ENCODE data around the gene ADGRG6. TPM values are rescaled to one million over a fixed set of nuclear protein-coding genes. Genes with fewer than 3 reads are reported as not detected.

Gene ADGRG6
- total and polyA plus RNA-seq, 4 donors: 18.7 to 110 (median 45.7) TPM

DNA sequence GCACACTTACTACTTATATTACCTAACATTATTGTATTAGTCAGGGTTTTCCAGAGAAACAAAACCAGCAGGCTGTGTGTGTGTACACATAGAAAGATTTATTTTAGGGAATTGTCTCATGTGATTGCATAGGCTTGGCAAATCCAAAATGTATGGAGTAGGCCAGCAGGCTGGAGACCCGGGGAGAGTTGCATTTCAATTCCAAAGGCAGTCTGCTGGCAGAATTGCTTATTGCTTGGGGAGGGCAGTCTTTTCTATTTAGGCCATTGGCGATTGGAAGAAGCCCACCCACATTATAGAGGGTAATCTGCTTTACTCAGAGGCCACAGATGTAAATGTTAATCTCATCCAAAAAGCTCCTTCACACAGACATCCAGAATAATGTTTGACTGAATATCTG, 157.0 kb downstream of the ADGRG6 start:
- H3K36me3 ChIP-seq (ENCODE audit: control insufficient read depth in 4 of 4, insufficient read depth in 3 of 4, low read depth in 1 of 4, low read length in 3 of 4): no peaks in the 10 kb centered on the region
- TF ChIP-seq GABPA (IDR thresholded peaks at IDR 0.05 in 1 of 2, conservative IDR thresholded peaks at IDR 0.05 in 1 of 2) (no peak), FOXA1 (IDR thresholded peaks at IDR 0.05) (no peak), TAF1 (conservative IDR thresholded peaks at IDR 0.05) (no peak), YY1 (IDR thresholded peaks at IDR 0.05) (no peak), SP1 (IDR thresholded peaks at IDR 0.05) (no peak), NR2F2 (IDR thresholded peaks at IDR 0.05) (no peak), HNF4A (conservative IDR thresholded peaks at IDR 0.05) (no peak), FOXA2 (IDR thresholded peaks at IDR 0.05) (no peak), RXRA (IDR thresholded peaks at IDR 0.05) (no peak), JUND (IDR thresholded peaks at IDR 0.05) (no peak), RAD21 (IDR thresholded peaks at IDR 0.05) (no peak), EGR1 (IDR thresholded peaks at IDR 0.05; ENCODE audit: low read depth in 2 of 2) (no peak), HNF4G (IDR thresholded peaks at IDR 0.05) (no peak)
- TF ChIP-seq, protein P1, sequence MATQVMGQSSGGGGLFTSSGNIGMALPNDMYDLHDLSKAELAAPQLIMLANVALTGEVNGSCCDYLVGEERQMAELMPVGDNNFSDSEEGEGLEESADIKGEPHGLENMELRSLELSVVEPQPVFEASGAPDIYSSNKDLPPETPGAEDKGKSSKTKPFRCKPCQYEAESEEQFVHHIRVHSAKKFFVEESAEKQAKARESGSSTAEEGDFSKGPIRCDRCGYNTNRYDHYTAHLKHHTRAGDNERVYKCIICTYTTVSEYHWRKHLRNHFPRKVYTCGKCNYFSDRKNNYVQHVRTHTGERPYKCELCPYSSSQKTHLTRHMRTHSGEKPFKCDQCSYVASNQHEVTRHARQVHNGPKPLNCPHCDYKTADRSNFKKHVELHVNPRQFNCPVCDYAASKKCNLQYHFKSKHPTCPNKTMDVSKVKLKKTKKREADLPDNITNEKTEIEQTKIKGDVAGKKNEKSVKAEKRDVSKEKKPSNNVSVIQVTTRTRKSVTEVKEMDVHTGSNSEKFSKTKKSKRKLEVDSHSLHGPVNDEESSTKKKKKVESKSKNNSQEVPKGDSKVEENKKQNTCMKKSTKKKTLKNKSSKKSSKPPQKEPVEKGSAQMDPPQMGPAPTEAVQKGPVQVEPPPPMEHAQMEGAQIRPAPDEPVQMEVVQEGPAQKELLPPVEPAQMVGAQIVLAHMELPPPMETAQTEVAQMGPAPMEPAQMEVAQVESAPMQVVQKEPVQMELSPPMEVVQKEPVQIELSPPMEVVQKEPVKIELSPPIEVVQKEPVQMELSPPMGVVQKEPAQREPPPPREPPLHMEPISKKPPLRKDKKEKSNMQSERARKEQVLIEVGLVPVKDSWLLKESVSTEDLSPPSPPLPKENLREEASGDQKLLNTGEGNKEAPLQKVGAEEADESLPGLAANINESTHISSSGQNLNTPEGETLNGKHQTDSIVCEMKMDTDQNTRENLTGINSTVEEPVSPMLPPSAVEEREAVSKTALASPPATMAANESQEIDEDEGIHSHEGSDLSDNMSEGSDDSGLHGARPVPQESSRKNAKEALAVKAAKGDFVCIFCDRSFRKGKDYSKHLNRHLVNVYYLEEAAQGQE (IDR thresholded peaks at IDR 0.05): no peak
- TF ChIP-seq, protein P2, sequence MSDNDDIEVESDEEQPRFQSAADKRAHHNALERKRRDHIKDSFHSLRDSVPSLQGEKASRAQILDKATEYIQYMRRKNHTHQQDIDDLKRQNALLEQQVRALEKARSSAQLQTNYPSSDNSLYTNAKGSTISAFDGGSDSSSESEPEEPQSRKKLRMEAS (IDR thresholded peaks at IDR 0.05): no peak
- TF ChIP-seq, protein P3, sequence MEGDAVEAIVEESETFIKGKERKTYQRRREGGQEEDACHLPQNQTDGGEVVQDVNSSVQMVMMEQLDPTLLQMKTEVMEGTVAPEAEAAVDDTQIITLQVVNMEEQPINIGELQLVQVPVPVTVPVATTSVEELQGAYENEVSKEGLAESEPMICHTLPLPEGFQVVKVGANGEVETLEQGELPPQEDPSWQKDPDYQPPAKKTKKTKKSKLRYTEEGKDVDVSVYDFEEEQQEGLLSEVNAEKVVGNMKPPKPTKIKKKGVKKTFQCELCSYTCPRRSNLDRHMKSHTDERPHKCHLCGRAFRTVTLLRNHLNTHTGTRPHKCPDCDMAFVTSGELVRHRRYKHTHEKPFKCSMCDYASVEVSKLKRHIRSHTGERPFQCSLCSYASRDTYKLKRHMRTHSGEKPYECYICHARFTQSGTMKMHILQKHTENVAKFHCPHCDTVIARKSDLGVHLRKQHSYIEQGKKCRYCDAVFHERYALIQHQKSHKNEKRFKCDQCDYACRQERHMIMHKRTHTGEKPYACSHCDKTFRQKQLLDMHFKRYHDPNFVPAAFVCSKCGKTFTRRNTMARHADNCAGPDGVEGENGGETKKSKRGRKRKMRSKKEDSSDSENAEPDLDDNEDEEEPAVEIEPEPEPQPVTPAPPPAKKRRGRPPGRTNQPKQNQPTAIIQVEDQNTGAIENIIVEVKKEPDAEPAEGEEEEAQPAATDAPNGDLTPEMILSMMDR (IDR thresholded peaks at IDR 0.05; ENCODE audit: low read depth, low read length, missing input control): no peak
- TF ChIP-seq, protein P4, sequence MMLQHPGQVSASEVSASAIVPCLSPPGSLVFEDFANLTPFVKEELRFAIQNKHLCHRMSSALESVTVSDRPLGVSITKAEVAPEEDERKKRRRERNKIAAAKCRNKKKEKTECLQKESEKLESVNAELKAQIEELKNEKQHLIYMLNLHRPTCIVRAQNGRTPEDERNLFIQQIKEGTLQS (IDR thresholded peaks at IDR 0.05): no peak
- TF ChIP-seq, protein P5, sequence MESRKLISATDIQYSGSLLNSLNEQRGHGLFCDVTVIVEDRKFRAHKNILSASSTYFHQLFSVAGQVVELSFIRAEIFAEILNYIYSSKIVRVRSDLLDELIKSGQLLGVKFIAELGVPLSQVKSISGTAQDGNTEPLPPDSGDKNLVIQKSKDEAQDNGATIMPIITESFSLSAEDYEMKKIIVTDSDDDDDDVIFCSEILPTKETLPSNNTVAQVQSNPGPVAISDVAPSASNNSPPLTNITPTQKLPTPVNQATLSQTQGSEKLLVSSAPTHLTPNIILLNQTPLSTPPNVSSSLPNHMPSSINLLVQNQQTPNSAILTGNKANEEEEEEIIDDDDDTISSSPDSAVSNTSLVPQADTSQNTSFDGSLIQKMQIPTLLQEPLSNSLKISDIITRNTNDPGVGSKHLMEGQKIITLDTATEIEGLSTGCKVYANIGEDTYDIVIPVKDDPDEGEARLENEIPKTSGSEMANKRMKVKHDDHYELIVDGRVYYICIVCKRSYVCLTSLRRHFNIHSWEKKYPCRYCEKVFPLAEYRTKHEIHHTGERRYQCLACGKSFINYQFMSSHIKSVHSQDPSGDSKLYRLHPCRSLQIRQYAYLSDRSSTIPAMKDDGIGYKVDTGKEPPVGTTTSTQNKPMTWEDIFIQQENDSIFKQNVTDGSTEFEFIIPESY (IDR thresholded peaks at IDR 0.05): no peak
- no peaks in the 10 kb centered on the region for H3K9me3 ChIP-seq (ENCODE audit: control insufficient read depth in 4 of 4, low read length in 3 of 4)
- no peak for DNase-seq (ENCODE audit: low spot score)
- H3K27ac ChIP-seq (ENCODE audit: low read depth in 1 of 2, low read length in 2 of 2): no peak overlapping the region
- H3K27me3 ChIP-seq (ENCODE audit: control insufficient read depth in 4 of 4, insufficient read depth in 4 of 4, low read length in 3 of 4): no peaks in the 10 kb centered on the region
- no peaks in the 10 kb centered on the region for H3K4me1 ChIP-seq (ENCODE audit: control insufficient read depth in 4 of 4, insufficient read depth in 4 of 4, low read length in 3 of 4)
- WGBS: 77% methylated on average over 2 of the region's 2 CpGs
- H3K9ac ChIP-seq (ENCODE audit: low read depth in 1 of 2, low read length in 2 of 2): no peak overlapping the region
- H3K4me3 ChIP-seq (ENCODE audit: low read depth in 1 of 3, low read length in 3 of 3): no peak overlapping the region

Data from liver (tissue), 9 donors.